ENCODE results near the gene ACVR1B.

- no peak for TF ChIP-seq YY1 (tag by site-specific recombination; IDR thresholded peaks at IDR 0.05)
- no peak for TF ChIP-seq CTCF (tag by site-specific recombination; IDR thresholded peaks at IDR 0.05)
- no peak for TF ChIP-seq TCF7L2 (IDR thresholded peaks at IDR 0.05; ENCODE audit: borderline replicate concordance, low read depth, low read length)
- TF ChIP-seq ZNF561 (tag by site-specific recombination; IDR thresholded peaks at IDR 0.05; ENCODE audit: borderline replicate concordance): no peak
- TF ChIP-seq REST (tag by site-specific recombination; IDR thresholded peaks at IDR 0.05): no peak
- TF ChIP-seq PATZ1 (tag by site-specific recombination; IDR thresholded peaks at IDR 0.05): no peak
- no peak for TF ChIP-seq ZNF670 (tag by site-specific recombination; IDR thresholded peaks at IDR 0.05; ENCODE audit: low read depth)
- no peak for TF ChIP-seq ZBTB7A (tag by site-specific recombination; IDR thresholded peaks at IDR 0.05; ENCODE audit: low read depth)
- TF ChIP-seq ZNF701 (tag by site-specific recombination; IDR thresholded peaks at IDR 0.05): no peak
Observed at GRCh38 chr12:51908876-51909592, 42.5 kb upstream of the ACVR1B start.

All from HEK293 (cell line).